Measurements from ENCODE around the gene BLOC1S5. TPM values are rescaled to one million over a fixed set of nuclear protein-coding genes. Genes with fewer than 3 reads are reported as not detected.
A peak's percentile ranks its signal among the peaks of the same experiment; 100 is the strongest.

Gene BLOC1S5
- total RNA-seq, 1 experiment from 2014 or later, result 11.8 TPM

DNA sequence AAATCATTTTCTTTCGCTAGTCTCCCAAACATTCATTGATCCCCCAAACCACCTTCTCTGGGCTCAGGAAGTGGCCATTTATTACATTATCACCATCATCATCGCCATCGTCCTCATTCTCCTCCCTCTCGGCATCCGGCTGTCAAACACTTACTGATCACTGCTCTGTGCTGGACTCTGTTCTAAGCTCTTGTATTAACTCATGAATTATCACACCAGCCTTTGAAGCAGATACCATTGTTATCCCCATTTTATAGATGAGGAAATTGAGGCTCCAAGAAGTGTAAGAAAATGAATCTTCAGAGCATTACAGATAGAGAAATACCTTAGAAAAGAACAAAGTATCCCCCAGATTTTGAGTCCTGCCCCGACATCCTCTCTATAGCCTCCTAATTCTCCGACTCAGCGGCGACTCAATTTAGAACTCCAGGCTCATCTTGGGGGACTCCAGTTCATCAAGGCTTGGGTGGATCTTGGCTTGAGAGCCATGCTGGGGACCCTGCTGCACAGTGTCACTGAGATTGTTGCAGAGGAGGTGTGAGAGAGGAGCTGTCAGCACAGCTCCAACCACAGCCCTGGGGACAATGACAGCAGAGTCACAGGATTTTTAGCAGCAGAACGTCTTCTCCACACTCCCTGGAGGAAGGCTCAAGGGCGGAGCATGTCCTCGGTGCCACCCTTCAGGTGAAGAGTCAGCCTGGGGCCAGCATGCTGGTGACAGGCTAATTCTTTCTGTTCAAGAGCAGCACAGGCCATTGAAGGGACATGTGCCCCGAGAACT is 44.8 kb upstream of the BLOC1S5 start:
- intact Hi-C loops (cut with micrococcal nuclease; ENCODE audit: unreplicated experiment) (no loop called here), in situ Hi-C loops (cut with HindIII; ENCODE audit: low pct_unique_long_range_greater_than_20kb, low sequenced_read_pairs) (no loop called here)
- Histone ChIP-seq H3K4me1 (ENCODE audit: control insufficient read depth, insufficient read depth, low read length) (peaks cover 9% of the 10 kb centered on the region; the same call in 1 of the 2 replicates), H3K27me3 (ENCODE audit: control insufficient read depth, insufficient read depth, low read length) (no peaks in the 10 kb centered on the region), H3K27ac (ENCODE audit: low read length) (peak overlapping the region; percentile 23), H3K9me3 (ENCODE audit: control insufficient read depth, insufficient read depth, low read depth, low read length) (no peaks in the 10 kb centered on the region), H3K4me3 (ENCODE audit: low read depth in 2 of 2, low read length in 2 of 2) (no peak overlapping the region), H3K36me3 (ENCODE audit: control insufficient read depth, insufficient read depth, low read length) (no peaks in the 10 kb centered on the region)
- ATAC-seq, result peak; percentile 50
- no peak for DNase-seq (ENCODE audit: low read depth, low spot score)
- TF ChIP-seq SIN3A (IDR thresholded peaks at IDR 0.05; ENCODE audit: borderline replicate concordance, insufficient read depth, low read depth, low read length) (no peak), TCF7L2 (IDR thresholded peaks at IDR 0.05; ENCODE audit: low read depth, low read length) (no peak), POLR2AphosphoS5 (IDR thresholded peaks at IDR 0.05; ENCODE audit: low read depth, low read length) (no peak), CTCF (IDR thresholded peaks at IDR 0.05) (no peak)
- TF ChIP-seq, protein P1, sequence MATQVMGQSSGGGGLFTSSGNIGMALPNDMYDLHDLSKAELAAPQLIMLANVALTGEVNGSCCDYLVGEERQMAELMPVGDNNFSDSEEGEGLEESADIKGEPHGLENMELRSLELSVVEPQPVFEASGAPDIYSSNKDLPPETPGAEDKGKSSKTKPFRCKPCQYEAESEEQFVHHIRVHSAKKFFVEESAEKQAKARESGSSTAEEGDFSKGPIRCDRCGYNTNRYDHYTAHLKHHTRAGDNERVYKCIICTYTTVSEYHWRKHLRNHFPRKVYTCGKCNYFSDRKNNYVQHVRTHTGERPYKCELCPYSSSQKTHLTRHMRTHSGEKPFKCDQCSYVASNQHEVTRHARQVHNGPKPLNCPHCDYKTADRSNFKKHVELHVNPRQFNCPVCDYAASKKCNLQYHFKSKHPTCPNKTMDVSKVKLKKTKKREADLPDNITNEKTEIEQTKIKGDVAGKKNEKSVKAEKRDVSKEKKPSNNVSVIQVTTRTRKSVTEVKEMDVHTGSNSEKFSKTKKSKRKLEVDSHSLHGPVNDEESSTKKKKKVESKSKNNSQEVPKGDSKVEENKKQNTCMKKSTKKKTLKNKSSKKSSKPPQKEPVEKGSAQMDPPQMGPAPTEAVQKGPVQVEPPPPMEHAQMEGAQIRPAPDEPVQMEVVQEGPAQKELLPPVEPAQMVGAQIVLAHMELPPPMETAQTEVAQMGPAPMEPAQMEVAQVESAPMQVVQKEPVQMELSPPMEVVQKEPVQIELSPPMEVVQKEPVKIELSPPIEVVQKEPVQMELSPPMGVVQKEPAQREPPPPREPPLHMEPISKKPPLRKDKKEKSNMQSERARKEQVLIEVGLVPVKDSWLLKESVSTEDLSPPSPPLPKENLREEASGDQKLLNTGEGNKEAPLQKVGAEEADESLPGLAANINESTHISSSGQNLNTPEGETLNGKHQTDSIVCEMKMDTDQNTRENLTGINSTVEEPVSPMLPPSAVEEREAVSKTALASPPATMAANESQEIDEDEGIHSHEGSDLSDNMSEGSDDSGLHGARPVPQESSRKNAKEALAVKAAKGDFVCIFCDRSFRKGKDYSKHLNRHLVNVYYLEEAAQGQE (IDR thresholded peaks at IDR 0.05; ENCODE audit: insufficient read depth in 1 of 2, low read depth in 2 of 2, low read length in 1 of 2), result no peak
- POLR2A ChIA-PET, result no interaction called here
- no TSS peak for BruUV-seq (replicated peaks)
- CTCF ChIA-PET, result no interaction called here

DNA sequence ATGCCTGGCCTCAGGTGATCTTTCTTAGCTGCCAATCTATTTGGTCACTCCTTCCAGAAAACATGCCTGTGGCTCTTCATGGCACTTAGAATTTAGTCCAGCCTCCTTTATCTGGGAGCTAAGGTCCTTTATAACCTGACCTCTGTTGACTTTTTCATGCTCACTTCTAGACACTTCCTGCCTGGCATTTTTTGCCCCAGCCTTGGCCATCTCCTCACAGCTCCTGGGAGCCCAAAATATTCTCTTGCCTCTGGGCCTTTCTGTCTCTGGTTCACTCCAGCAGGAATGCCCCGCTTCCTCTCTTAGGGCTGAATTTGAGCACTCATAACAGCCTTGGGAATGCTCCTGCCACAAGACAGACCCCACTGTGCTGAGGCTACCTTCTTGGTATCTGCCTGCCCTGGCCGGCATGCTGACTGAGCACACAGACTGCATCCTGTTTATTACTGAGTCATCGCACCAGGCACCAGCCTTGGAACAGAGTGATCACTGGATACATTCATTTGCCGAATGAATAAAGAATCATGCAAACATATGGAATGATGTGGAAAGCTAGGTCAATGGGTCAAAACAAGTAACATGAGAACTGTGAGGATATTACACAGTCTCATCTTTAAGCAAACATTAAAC is 44.0 kb upstream of the BLOC1S5 start:
- Histone ChIP-seq H3K4me1 (ENCODE audit: control insufficient read depth, insufficient read depth, low read length) (peaks cover 11% of the 10 kb centered on the region), H3K27ac (ENCODE audit: low read length) (peak overlapping the region; percentile 62), H3K4me3 (ENCODE audit: low read depth in 2 of 2, low read length in 2 of 2) (no peak overlapping the region), H3K36me3 (ENCODE audit: control insufficient read depth, insufficient read depth, low read length) (no peaks in the 10 kb centered on the region), H3K9me3 (ENCODE audit: control insufficient read depth, insufficient read depth, low read depth, low read length) (no peaks in the 10 kb centered on the region), H3K27me3 (ENCODE audit: control insufficient read depth, insufficient read depth, low read length) (no peaks in the 10 kb centered on the region)
- intact Hi-C loops (cut with micrococcal nuclease; ENCODE audit: unreplicated experiment), result no loop called here
- CTCF ChIA-PET, result no interaction called here
- DNase-seq (ENCODE audit: low read depth, low spot score), result peak; percentile 79
- POLR2A ChIA-PET, result no interaction called here
- no TSS peak for BruUV-seq (replicated peaks)
- in situ Hi-C loops (cut with HindIII; ENCODE audit: low pct_unique_long_range_greater_than_20kb, low sequenced_read_pairs), result no loop called here
- TF ChIP-seq, protein P1 (IDR thresholded peaks at IDR 0.05; ENCODE audit: insufficient read depth in 1 of 2, low read depth in 2 of 2, low read length in 1 of 2), result no peak
- TF ChIP-seq SIN3A (IDR thresholded peaks at IDR 0.05; ENCODE audit: borderline replicate concordance, insufficient read depth, low read depth, low read length), result no peak
- TF ChIP-seq CTCF (IDR thresholded peaks at IDR 0.05), result no peak
- no peak for TF ChIP-seq TCF7L2 (IDR thresholded peaks at IDR 0.05; ENCODE audit: low read depth, low read length)
- TF ChIP-seq POLR2AphosphoS5 (IDR thresholded peaks at IDR 0.05; ENCODE audit: low read depth, low read length), result no peak
- peak; percentile 98 for ATAC-seq
